K562 (cell line): ENCODE measurements around the gene HSPA5. TPM values are rescaled to one million over a fixed set of nuclear protein-coding genes. Genes with fewer than 3 reads are reported as not detected.

ENCODE experiments used
- ATF1 ChIP-seq, 2 experiments: fragments of 450-650 bp in 1 of 2; IDR thresholded peaks; 2 replicates each; pipeline ENCODE4 v1.6.1; 2016; ENCODE audit warnings: missing compliant biosample characterization in 1 of 2, missing genetic modification characterization in 1 of 2
- ELK1 ChIP-seq: sonication (generic); formaldehyde crosslinking; IDR thresholded peaks from 2 replicates; pipeline ENCODE4 v1.8.1; 2022; ENCODE audit warnings: missing genetic modification reagents
- EP300 ChIP-seq: IDR thresholded peaks from 2 replicates; pipeline ENCODE4 v1.6.1; 2012; ENCODE audit warnings: low read length, improper control_type of control experiment
- HCFC1 ChIP-seq: IDR thresholded peaks from 2 replicates; pipeline ENCODE4 v1.6.1; 2012; ENCODE audit warnings: low read depth, low read length, improper control_type of control experiment
- LARP7 ChIP-seq: fragments of 450-650 bp; IDR thresholded peaks from 2 replicates; pipeline ENCODE4 v1.6.1; 2016
- MEF2D ChIP-seq: conservative IDR thresholded peaks from 2 replicates; pipeline ENCODE4 v1.6.1; 2016; ENCODE audit warnings: low read depth, missing genetic modification characterization, missing compliant biosample characterization
- PHF21A ChIP-seq: fragments of 450-650 bp; IDR thresholded peaks from 2 replicates; pipeline ENCODE4 v1.6.1; 2017; ENCODE audit warnings: low read depth, borderline replicate concordance
- RBBP5 ChIP-seq: fragments of 200-600 bp; sonication (generic); IDR thresholded peaks from 2 replicates; pipeline ENCODE4 v1.6.1; 2012; ENCODE audit warnings: borderline replicate concordance, mild to moderate bottlenecking, low read length, control low read depth, inconsistent platforms; ENCODE audit not compliant: insufficient read depth, poor library complexity, severe bottlenecking
- RBM34 ChIP-seq: fragments of 200-400 bp; formaldehyde crosslinking; IDR thresholded peaks from 2 replicates; pipeline ENCODE4 v1.6.1; 2018; ENCODE audit warnings: low read length, borderline replicate concordance; ENCODE audit not compliant: insufficient read depth
- SAP30 ChIP-seq: fragments of 200-600 bp; sonication (generic); IDR thresholded peaks from 2 replicates; pipeline ENCODE4 v1.6.1; 2012; ENCODE audit warnings: borderline replicate concordance, low read depth, mild to moderate bottlenecking, moderate library complexity, low read length, control low read depth, inconsistent platforms; ENCODE audit not compliant: insufficient read depth, poor library complexity, severe bottlenecking
- STAG1 ChIP-seq: sonication (generic); formaldehyde crosslinking; IDR thresholded peaks from 2 replicates; pipeline ENCODE4 v1.5.0; 2020; ENCODE audit warnings: missing genetic modification reagents, borderline replicate concordance
- TAF15 ChIP-seq: fragments of 200-400 bp; formaldehyde crosslinking; IDR thresholded peaks from 2 replicates; pipeline ENCODE4 v1.6.1; 2017; ENCODE audit warnings: mild to moderate bottlenecking, low read depth, low read length, moderate library complexity
- THRAP3 ChIP-seq: fragments of 450-650 bp; IDR thresholded peaks from 2 replicates; pipeline ENCODE4 v1.6.1; 2016; ENCODE audit warnings: mild to moderate bottlenecking, inconsistent platforms, borderline replicate concordance
- XRCC5 ChIP-seq: fragments of 200-400 bp; formaldehyde crosslinking; IDR thresholded peaks from 2 replicates; pipeline ENCODE4 v1.6.1; 2017; ENCODE audit warnings: low read depth, mild to moderate bottlenecking, low read length
- ZFX ChIP-seq: sonication (generic); formaldehyde crosslinking; IDR thresholded peaks from 2 replicates; pipeline ENCODE4 v1.8.0; 2022; ENCODE audit warnings: mild to moderate bottlenecking, missing genetic modification reagents, moderate library complexity
- ZNF76 ChIP-seq: fragments of 250-450 bp; sonication (Bioruptor Pico); IDR thresholded peaks from 2 replicates; pipeline ENCODE4 v1.4.0; 2020; ENCODE audit warnings: mild to moderate bottlenecking, moderate library complexity, borderline replicate concordance
- polyA plus RNA-seq, 8 experiments: library from polyadenylated mRNA; depleted of rRNA in 4 of 8; stranded (reverse) in 5 of 8; unstranded in 3 of 8; fragments of >200 nt; fragmentation: Nextera tagmentation in 2 of 8; fragmentation: Illumina TruSeq in 1 of 8; extraction: Ambion mirVana in 2 of 8; extraction: Trizol in 1 of 8; gene quantifications; 2 replicates each; pipeline versions ENCODE4 v1.2.1 to v1.2.3, GENCODE V29; 2011 to 2014; ENCODE audit warnings: inconsistent platforms in 1 of 8, missing spikeins in 1 of 8
- total RNA-seq, 7 experiments: library from RNA; depleted of rRNA in 6 of 7; stranded (reverse); fragments of >200 nt in 6 of 7; fragmentation: Illumina TruSeq in 2 of 7; extraction: Trizol in 2 of 7; gene quantifications; 2 replicates each; pipeline versions ENCODE4 v1.2.1 to v1.2.3, GENCODE V29; 2011 to 2021; ENCODE audit warnings: low replicate concordance in 1 of 7
- TF ChIP-seq, protein P1 (sequence below): fragments of 450-650 bp; IDR thresholded peaks from 2 replicates; pipeline ENCODE4 v1.6.1; 2016; ENCODE audit warnings: antibody characterized with exemption
- TF ChIP-seq, protein P2 (sequence below): sonication (generic); formaldehyde crosslinking; IDR thresholded peaks from 2 replicates; pipeline ENCODE4 v1.8.0; 2023; ENCODE audit warnings: mild to moderate bottlenecking, missing genetic modification reagents
- TF ChIP-seq, protein P3 (sequence below): fragments of 450-650 bp; IDR thresholded peaks from 2 replicates; pipeline ENCODE4 v1.6.1; 2017; ENCODE audit warnings: mild to moderate bottlenecking, moderate library complexity

Gene HSPA5
- total and polyA plus RNA-seq, 9 of the 15 experiments (the other 6 are each of a cell fraction or from before 2014, with no cell fraction given), result 48.0 to 265 (median 113) TPM

DNA sequence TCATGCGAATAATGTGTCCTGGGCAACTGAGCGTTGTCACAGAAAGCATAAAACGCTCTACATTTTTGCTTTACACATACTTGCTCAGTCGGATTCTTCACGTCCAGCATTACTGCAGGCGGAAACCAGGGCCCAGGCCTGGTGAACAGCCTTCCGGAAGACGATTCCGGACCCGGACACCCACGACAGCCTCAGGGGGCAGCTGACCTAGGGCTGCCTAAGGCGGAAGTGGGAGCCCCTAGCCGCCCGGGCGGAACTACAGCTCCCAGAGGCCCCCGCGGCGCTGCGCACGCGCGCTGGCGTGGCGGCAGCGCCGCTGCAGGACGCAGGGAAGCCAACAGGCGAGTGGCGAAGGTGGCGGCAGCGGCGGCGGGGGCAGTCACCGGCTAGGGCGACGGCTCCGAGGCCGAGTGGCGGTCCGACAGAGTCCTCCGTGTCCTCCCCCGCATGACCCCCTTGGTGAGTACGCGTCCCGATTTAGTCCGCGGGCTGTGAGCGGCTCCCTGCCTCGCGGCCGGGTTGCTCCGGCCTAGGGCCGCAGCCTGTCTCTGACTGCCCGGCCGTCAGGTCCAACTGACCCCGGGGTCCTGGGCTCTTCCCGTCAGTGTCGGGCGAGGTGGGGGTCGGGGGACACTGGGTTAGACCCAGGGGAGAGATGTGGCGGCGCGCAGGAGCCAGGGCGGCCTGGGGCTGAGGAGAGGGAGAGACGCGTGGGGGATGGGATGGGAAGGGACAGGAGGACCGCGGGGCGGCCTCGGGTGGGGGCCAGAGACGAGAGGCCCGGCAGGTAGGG lies 20.6 kb upstream of the HSPA5 start, which contains the start of gene GAPVD1 (continued):
- TF ChIP-seq, protein P1, sequence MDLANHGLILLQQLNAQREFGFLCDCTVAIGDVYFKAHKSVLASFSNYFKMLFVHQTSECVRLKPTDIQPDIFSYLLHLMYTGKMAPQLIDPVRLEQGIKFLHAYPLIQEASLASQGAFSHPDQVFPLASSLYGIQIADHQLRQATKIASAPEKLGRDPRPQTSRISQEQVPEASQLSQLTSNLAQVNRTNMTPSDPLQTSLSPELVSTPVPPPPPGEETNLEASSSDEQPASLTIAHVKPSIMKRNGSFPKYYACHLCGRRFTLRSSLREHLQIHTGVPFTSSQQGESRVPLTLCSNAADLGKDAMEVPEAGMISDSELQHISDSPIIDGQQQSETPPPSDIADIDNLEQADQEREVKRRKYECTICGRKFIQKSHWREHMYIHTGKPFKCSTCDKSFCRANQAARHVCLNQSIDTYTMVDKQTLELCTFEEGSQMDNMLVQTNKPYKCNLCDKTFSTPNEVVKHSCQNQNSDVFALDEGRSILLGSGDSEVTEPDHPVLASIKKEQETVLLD, result 0 out of 2 replicates have a peak, but pooled peaks have one; percentile 14
- TF ChIP-seq STAG1 (CRISPR knock-in tag), result no peak
- TF ChIP-seq ELK1 (CRISPR knock-in tag), result no peak
- TF ChIP-seq, protein P2, sequence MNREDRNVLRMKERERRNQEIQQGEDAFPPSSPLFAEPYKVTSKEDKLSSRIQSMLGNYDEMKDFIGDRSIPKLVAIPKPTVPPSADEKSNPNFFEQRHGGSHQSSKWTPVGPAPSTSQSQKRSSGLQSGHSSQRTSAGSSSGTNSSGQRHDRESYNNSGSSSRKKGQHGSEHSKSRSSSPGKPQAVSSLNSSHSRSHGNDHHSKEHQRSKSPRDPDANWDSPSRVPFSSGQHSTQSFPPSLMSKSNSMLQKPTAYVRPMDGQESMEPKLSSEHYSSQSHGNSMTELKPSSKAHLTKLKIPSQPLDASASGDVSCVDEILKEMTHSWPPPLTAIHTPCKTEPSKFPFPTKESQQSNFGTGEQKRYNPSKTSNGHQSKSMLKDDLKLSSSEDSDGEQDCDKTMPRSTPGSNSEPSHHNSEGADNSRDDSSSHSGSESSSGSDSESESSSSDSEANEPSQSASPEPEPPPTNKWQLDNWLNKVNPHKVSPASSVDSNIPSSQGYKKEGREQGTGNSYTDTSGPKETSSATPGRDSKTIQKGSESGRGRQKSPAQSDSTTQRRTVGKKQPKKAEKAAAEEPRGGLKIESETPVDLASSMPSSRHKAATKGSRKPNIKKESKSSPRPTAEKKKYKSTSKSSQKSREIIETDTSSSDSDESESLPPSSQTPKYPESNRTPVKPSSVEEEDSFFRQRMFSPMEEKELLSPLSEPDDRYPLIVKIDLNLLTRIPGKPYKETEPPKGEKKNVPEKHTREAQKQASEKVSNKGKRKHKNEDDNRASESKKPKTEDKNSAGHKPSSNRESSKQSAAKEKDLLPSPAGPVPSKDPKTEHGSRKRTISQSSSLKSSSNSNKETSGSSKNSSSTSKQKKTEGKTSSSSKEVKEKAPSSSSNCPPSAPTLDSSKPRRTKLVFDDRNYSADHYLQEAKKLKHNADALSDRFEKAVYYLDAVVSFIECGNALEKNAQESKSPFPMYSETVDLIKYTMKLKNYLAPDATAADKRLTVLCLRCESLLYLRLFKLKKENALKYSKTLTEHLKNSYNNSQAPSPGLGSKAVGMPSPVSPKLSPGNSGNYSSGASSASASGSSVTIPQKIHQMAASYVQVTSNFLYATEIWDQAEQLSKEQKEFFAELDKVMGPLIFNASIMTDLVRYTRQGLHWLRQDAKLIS (CRISPR knock-in tag), result 0 out of 2 replicates have a peak, but pooled peaks have one; percentile 50
- TF ChIP-seq MEF2D (tag), result peak; percentile 46; the same call in 1 of the 2 replicates
- TF ChIP-seq RBBP5, result peak; percentile 67
- peak; percentile 99 for TF ChIP-seq HCFC1
- peak; percentile 92 for TF ChIP-seq PHF21A
- no peak for TF ChIP-seq ATF1 (CRISPR knock-in tag; IDR thresholded peaks at IDR 0.05)
- peak; percentile 69 for TF ChIP-seq ATF1 (tag; IDR thresholded peaks at IDR 0.05)
- no peak for TF ChIP-seq THRAP3
- peak; percentile 91 for TF ChIP-seq ZFX (CRISPR knock-in tag)
- 0 out of 2 replicates have a peak, but pooled peaks have one; percentile 16 for TF ChIP-seq EP300
- TF ChIP-seq XRCC5, result peak; percentile 40; the same call in 1 of the 2 replicates
- no peak for TF ChIP-seq RBM34
- TF ChIP-seq LARP7, result peak; percentile 63; the same call in 1 of the 2 replicates
- TF ChIP-seq ZNF76, result 0 out of 2 replicates have a peak, but pooled peaks have one; percentile 61
- peak; percentile 41 for TF ChIP-seq SAP30
- TF ChIP-seq TAF15, result no peak
- TF ChIP-seq, protein P3, sequence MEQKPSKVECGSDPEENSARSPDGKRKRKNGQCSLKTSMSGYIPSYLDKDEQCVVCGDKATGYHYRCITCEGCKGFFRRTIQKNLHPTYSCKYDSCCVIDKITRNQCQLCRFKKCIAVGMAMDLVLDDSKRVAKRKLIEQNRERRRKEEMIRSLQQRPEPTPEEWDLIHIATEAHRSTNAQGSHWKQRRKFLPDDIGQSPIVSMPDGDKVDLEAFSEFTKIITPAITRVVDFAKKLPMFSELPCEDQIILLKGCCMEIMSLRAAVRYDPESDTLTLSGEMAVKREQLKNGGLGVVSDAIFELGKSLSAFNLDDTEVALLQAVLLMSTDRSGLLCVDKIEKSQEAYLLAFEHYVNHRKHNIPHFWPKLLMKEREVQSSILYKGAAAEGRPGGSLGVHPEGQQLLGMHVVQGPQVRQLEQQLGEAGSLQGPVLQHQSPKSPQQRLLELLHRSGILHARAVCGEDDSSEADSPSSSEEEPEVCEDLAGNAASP, result no peak
